Skin epidermis (tissue), 12 donors: ENCODE measurements around the gene PNMA8A.

ENCODE experiments used
- H3K27ac ChIP-seq, 21 experiments: fragments of 200-600 bp; sonication (generic) in 11 of 21; one replicate each; pipeline ENCODE4 v1.5.0; 2020; ENCODE audit warnings: mild to moderate bottlenecking in 3 of 21, inconsistent platforms in 2 of 21, moderate library complexity in 2 of 21
- H3K4me3 ChIP-seq, 7 experiments: fragments of 200-600 bp; sonication (generic) in 2 of 7; one replicate each; pipeline ENCODE4 v1.5.0; 2020; ENCODE audit warnings: inconsistent platforms in 2 of 7, mild to moderate bottlenecking in 2 of 7, moderate library complexity in 1 of 7

The PNMA8A gene

DNA sequence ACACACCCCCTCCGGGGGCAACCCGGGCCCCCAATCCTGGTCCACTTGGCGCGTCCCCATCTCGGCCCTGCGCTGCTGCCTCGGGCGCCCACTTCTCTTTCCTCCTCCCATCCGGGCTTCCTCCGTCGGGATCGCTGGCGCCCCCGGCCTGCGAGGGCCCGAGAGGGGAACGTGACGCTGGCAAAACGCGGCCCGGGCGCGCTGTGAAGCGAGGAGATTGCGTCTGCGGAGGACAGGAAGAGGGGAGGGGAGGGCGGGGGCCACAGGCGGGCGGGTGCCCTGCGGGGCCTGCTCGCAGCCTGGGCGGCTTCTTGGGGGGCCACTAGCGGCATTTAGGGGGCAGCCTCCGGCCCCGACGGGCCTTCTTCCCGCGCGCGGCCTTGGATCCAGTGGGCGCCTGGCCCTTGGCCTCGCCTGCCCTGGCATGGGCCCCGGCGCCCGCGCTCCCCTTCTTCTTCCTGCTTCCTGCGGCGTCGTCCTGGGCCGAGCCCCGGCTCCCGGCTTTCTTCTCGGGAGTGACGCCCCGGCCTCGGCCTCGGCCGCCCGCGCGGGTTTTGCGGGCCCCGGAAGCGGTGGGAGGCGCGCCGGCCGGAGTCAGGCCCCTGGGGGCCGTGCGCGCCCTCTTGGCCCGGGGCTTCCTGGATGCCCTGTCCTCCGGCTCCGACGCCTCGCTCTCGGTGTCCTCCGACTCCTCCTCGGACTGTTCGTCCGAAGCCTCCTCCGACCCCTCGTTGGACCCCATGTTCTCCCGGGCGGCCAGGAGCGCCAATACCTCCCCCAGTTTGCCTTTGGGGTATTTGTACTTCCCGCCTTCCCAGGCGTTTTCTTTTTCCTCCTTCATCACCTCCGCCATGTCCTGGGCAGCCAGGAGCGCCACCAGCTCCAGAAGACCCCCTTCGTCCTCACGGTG, 22.1 kb upstream of the PNMA8A start:
- peak overlapping the region; percentile 15 to 91 (median 79) for H3K27ac ChIP-seq
- H3K4me3 ChIP-seq: peak overlapping the region; percentile 23 to 43 (median 29)

DNA sequence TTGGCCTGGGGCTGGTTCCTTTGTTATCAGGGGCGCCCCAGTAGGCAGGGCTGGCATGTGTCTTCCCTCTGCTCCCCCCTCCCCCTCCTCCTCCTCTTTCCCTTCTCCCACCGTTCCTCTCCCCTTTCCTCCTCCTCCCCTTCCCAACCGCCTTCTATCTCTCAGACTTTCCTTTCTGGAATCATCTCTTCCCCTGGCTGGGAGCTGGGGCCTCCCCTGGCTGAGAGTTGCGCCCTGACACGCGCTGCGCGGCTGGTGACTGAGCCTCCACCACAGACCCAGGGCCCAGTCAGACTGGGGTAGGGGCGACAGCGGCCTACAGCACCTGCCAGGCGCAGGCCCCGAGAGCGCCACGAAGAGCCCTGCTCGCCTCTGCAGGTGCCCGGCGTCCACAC, 21.5 kb upstream of the PNMA8A start:
- peak overlapping the region; percentile 23 to 43 (median 29) for H3K4me3 ChIP-seq
- H3K27ac ChIP-seq: peak overlapping the region; percentile 15 to 91 (median 79)

DNA sequence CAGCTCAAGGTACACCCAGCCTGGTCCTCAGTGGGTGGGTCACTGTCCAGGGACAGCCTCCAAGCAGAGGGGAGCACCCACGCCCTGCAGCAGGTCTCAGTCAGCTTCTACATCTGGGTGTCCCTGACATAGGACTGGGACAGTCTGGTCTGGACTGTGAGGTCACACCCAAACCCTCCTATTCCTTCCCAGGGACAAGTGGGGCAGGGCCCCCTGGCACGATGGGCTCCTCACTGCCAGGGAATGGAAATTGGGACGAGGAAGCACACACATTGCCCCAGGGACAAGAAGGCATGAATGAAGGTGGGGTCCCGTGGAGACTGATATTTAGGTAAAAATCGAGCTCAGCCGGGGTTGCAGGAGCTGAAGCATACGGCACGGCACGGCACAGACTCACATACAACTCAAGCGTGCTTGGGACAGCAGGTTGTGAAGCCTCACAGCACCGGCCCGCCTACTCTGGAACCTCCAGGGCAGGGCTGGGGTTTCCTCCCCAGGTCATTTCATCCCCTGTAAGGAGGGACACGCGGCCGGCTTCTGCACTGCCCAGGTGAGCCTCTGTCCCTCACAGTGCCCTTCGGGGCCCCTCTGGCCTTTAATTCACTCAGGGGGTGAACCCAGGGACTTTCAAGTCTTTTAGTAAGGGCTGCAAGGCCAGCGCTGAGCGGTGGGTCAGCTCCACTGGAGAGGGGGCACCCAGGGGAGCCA, 20.8 kb upstream of the PNMA8A start:
- H3K4me3 ChIP-seq: no peak overlapping the region
- H3K27ac ChIP-seq: peak overlapping the region in 3 of 21 experiments; percentile 56 to 91 (median 90)

DNA sequence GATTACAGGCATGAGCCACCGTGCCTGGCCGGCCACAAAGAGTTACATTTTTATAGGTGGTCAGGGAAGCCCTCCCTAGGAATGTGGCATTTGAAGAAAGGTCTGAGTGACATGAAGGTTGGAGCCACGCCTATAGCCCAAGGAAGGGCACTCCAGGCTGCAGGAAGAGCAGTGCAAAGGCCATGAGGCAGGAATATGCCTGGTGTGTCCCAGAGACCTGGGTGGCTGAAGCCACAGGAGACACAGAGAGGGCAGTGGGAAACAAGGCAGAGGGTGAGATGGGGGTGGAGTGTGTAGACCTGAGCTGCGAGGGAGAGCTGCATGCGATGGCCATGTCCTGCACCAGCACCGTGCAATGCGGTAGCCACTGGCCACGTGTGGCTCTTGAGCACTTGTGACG, 19.4 kb upstream of the PNMA8A start:
- H3K27ac ChIP-seq: no peak overlapping the region

DNA sequence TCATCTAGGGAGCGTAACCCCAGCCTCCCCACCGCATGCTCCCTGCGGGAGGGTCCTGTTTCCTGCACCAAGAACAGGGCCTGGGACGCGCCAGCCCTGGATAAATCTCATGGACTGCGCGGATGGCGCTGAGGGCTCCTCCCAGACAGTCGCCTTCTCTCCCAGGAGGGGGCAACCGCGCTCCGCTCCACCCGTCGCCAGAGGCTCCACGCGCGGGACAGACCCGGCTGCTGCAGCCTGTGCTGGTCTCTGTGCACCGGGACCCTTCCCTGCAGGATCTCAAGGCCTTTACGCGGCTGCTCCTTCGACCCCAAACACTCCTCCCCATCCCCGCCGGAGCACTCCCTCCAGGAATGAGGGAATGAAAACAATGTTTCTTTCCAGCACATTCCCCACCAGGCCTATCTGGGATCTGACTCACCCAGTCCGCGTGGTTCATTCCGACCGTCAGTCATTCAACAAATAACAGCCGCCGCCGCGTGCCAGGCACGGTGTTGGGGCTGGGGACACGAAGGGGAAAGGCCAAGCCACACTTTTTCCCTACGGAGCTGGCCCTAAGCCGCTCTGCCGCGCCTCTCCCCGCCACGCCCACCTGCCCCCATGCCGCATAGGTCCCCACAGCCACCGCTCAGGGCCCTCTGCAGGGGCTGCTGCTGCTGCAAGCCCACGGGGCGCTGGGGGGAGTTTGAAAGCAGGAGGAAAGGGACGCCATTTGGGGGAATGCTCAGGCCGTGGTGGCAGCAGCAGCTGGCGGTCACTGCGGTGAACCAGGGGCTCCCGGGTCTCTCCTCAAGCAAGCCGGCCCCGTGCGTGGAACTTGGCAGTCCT, 18.3 kb upstream of the PNMA8A start:
- H3K4me3 ChIP-seq: peak overlapping the region in 1 of 7 experiments; percentile 5
- peak overlapping the region in 1 of 21 experiments; percentile 35 for H3K27ac ChIP-seq

More for the DNA sequence above, 19.4 kb upstream of the PNMA8A start:
- no peak overlapping the region for H3K4me3 ChIP-seq

DNA sequence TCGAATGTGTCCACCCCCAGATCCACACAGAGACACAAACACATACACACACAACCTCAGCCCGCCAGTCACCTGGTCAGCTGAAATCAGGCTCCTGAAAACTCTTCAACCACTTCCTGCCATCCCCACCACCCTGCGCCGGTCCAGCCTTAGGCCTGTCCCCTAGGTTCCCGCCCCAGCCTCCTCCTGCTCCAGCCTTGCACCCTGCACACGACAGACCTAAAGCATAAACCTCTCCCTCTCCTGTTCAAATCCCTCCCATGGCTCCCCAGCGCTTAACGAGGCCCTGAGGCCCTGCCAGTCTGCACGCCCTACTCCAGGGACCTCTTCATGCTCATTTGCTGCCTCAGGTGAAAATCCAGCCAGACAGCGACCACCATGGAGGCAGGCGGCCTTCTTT, 17.2 kb upstream of the PNMA8A start:
- no peak overlapping the region for H3K4me3 ChIP-seq
- H3K27ac ChIP-seq: no peak overlapping the region

DNA sequence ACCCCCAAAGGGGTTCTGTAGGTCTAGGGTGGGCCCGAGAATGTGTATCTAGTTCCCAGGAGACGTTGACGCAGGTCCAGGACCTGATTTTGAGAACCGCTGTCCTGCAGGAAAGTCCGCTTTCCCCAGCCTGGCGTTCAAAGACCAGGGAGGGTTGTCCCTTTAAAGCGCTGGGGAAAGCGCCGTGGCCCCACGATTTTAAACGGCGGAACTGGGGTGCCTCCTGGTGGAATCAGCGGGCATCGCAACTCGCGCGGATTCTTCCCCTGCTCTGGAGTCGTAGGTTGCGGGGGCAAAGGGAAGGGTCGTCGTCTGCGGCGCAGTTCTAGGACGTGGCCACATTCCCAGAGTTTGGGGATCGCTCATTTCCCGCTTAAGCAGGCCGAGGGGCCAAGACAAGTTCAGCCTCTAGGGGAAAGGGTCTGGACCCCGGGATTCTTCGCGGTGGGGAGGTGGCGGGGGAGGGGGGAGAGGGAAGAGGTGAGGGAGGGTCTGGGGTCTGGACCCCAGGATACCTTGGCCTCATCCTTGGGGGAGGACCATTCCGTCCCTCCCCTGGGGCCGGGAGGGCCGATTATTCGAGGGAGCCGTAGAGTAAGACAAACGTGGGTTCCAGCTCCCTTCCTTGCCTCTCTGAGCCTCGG, 16.6 kb upstream of the PNMA8A start:
- H3K27ac ChIP-seq: no peak overlapping the region
- peak overlapping the region in 2 of 7 experiments; percentile 3 to 24 for H3K4me3 ChIP-seq

DNA sequence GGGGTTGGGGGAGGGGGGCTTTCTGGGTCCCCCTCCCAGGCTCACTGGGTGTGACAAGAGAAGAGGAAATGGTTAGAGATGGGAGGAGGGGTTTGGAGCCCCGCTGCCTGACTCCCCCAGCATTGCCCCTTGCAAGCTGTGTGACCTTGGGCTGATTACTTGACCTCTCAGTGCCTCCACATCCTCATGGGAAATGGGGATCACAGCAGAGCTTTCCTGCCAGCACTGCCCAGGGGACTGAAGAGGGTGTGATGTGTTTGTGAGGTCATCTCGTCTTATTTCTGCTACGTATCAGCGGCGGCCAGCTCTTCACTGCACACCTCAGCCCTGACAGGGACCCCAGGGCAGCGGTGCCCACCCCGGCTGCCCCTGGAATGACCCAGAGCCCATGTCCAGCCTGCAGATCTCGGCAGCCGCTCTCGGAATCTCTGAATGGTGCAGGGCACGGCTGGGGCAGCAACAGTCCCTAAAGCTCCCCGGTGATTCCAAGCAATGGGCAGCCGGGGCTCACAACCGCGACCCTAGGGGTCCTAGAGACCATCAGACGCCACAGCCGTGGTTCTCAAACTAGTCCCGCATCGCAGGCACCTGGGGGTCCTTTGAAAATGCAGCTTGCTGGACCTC, 15.9 kb upstream of the PNMA8A start:
- peak overlapping the region in 2 of 7 experiments; percentile 3 to 24 for H3K4me3 ChIP-seq
- H3K27ac ChIP-seq: no peak overlapping the region

DNA sequence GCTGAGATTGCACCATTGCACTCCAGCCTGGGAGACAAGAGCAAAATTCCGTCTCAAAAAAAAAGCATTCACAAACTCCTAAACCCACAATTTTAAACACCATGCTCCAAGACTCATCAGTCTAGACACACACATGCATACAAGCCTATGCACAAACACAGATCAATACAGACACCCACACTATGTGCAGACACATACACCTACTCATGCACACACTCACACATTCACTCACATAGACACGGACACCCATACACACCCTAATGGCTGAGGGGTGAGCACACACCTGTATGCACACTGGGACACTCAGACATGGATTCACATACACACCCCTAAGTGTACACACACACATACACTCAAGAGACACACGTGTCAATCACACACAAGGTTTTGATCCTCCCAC, 15.0 kb upstream of the PNMA8A start:
- no peak overlapping the region for H3K27ac ChIP-seq

DNA sequence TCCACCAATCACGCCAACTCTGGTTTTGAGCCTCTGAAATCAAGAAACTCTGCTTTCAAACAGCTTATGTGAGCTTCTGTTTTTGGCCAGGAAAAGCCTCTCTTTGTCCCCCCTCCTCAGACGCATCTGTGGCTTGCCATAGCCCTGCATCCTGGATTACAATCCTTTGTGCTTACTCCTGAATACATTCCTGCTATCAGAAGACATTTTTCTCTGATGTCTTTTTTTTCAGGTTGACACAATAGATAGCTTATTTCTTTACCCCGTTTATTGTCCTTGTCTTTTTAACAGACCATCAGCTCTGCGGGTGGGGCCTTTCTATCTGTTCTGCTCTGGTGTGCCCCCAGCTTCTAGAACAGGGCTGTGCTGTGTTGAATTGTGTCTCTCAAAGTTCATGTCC, 13.3 kb upstream of the PNMA8A start:
- H3K27ac ChIP-seq: no peak overlapping the region

More for the DNA sequence above, 15.0 kb upstream of the PNMA8A start:
- H3K4me3 ChIP-seq: no peak overlapping the region

DNA sequence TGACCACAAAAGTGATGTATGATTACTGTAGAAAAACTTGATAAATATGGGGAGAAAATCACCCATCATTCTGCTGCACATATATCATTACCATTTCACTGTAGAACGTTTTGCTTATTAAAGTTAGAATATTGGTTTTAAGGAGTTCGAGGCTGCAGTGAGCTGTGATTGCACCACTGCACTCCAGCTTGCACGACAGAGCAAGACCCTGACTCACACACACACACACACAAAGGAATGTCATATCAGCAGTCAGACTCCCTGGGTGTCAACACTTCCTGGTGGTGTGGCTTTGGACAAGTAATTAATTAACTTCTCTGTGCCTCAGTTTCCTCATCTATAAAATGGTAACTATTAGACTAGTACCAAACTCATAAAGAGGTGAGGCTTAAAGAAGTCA, 11.3 kb upstream of the PNMA8A start:
- Histone ChIP-seq H3K27ac (peak overlapping the region in 1 of 21 experiments; percentile 8), H3K4me3 (no peak overlapping the region)

More for the DNA sequence above, 13.3 kb upstream of the PNMA8A start:
- no peak overlapping the region for H3K4me3 ChIP-seq

DNA sequence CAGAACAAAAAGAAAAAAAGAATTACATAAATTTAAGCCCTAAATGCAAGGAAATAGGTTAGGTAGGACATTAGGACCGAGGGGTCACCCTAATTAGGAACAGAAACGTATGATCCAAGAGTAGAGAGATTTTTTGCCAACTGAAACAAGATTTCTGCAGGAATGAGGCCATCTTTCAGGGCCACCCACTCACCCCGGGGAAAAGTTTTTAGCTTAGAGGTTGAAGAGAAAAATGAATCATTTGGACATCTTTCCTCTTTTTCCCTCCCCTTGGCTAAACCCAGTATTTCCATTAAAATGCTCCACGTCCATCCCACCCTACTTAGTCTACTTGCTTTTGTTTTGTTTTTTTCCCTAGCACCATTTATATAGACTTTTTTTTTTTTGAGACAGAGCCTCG, 10.6 kb upstream of the PNMA8A start:
- Histone ChIP-seq H3K27ac (peak overlapping the region in 7 of 21 experiments; percentile 34 to 67 (median 62)), H3K4me3 (no peak overlapping the region)

DNA sequence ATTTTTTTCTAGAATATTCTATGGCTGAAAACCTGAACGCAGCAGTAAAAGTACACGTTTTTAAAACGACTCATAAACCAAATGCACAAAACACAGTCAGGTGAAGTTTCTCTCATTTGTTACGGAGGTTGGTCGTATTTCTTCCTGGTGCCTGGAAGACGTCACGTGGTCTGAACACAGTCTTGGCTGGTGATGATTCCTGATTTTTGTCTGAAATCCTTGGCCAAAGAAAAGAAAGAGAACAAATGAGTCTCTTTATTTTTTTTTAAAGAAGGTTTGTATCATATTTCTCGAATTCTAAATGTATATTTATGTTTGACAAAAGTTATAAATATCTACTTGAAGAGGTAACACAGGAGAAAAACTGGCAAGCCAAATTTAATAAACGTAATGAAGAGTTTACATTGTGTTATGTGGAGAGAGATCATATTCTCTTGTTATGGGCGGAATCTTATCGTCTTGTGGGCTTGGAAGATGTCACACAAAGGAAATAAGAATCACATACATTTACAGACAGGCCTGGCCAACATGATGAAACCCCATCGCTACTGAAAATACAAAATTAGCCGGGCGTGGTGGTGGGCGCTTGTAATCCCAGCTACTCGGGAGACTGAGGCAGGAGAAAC, 10.0 kb upstream of the PNMA8A start:
- no peak overlapping the region for H3K4me3 ChIP-seq

DNA sequence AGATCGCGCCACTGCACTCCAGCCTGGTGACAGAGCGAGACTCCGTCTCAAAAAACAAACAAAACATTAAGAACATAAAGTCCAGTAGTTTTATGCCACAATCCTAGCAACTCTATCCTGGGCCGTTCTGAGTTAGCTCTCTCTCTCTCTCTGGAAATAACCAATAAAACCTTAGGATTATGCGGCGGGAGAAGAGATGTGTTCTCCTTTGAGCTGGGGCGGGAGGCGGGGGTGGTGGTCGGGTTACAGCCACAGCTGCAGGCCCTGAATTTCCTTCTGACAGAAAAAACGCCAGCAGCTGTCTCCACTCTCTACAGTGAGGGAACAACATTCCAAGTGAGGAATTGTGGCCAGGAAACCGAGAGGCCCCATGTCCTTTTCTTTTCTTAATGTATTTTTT, 9.1 kb upstream of the PNMA8A start:
- Histone ChIP-seq H3K4me3 (no peak overlapping the region), H3K27ac (peak overlapping the region in 8 of 21 experiments; percentile 4 to 67 (median 62))

More for the DNA sequence above, 10.0 kb upstream of the PNMA8A start:
- peak overlapping the region in 9 of 21 experiments; percentile 34 to 67 (median 62) for H3K27ac ChIP-seq

DNA sequence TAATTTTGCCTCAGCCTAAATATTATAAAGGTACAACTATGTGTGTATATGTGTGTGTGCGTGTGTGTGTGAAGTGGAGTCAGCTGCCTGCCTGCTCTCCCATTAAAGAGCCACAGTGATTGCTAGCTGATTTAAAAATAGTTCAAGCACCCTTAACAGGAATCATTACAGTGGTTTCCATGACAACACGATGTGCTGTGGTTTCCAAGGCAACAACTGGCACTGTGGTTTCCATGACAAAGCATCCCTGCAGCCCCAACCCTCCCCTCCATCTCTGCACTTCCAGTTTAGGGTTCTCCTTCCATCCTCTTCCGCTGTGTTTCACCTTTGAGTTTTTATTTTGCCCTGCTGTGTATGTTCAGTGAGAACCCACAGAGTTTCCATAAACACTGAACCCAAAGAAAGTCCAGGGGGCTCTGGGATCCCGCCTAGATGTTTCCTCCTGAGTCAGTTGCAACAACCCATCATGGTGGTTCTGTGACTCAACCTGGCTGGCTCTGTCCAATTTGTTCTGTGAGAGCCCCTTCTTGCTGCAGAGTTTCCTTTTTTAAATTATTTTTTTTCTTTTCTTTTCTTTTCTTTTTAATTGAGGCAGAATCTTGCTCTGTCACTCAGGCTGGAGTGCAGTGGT, 7.1 kb upstream of the PNMA8A start:
- Histone ChIP-seq H3K27ac (no peak overlapping the region), H3K4me3 (no peak overlapping the region)

DNA sequence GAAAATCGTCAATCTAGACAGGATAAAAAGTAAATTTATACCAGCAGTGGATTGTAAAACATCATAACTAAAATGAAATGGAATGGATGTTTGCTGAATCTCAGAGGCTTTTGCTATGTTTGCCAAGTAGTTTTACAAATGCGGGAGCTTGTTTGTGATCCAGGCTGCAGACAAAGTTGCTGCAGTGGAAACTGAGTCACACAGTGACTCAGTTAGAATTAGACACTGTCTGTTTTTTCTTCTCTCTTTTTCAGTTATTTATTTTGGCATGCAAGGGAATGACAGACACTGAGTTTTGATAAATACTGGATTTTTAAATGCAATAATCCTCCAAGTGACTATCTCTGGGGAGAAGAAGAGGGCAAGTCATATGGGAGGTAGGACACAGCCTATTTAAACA, 4.6 kb upstream of the PNMA8A start:
- Histone ChIP-seq H3K4me3 (no peak overlapping the region), H3K27ac (no peak overlapping the region)

DNA sequence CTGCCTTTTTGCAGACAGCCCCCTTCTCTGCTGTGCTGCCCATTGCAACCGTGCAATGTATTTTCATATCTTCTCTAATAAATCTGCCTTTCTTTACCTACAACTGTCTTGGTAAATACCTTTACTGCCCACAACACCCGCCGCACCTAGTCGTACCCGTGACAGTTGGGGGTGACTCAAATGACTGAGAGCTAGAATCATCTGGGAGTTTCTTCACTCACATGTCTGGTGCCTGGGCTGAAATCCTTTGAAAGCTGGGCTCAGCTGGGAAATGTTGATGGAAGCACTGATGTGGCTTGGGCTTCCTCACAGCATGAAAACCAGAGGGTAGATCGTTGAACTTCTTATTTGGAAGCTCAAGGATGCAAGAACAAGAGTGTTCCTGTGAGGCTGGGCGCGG, 2.8 kb upstream of the PNMA8A start:
- Histone ChIP-seq H3K27ac (no peak overlapping the region), H3K4me3 (no peak overlapping the region)

DNA sequence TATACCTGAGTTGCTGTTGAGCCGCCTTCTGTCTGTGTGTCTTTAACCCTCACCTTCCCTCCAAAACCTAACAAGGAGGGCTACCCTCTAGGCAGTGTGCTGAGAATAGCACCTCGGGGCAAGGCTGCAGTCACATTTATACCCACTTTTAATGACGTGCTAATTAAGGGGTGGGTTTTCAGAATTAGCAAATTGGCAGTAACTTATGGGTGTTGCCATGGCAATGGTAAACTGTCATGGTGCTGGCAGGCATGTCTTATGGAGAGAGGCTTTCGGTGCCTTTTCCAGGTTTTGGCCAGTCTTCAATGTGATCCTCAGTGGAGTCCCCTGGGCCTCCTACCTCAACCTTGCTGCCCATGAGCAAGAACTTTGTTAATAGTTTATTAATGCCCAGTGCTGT, 1.2 kb upstream of the PNMA8A start:
- H3K27ac ChIP-seq: no peak overlapping the region
- no peak overlapping the region for H3K4me3 ChIP-seq
